ENCODE results near the gene ANKRD12.

GRCh38 chr18:9126337-9126736 is 10.2 kb upstream of the ANKRD12 start:
- TF ChIP-seq YY1 (IDR thresholded peaks at IDR 0.05): no peak
- TF ChIP-seq, protein P1, sequence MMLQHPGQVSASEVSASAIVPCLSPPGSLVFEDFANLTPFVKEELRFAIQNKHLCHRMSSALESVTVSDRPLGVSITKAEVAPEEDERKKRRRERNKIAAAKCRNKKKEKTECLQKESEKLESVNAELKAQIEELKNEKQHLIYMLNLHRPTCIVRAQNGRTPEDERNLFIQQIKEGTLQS (IDR thresholded peaks at IDR 0.05): no peak
- TF ChIP-seq, protein P2, sequence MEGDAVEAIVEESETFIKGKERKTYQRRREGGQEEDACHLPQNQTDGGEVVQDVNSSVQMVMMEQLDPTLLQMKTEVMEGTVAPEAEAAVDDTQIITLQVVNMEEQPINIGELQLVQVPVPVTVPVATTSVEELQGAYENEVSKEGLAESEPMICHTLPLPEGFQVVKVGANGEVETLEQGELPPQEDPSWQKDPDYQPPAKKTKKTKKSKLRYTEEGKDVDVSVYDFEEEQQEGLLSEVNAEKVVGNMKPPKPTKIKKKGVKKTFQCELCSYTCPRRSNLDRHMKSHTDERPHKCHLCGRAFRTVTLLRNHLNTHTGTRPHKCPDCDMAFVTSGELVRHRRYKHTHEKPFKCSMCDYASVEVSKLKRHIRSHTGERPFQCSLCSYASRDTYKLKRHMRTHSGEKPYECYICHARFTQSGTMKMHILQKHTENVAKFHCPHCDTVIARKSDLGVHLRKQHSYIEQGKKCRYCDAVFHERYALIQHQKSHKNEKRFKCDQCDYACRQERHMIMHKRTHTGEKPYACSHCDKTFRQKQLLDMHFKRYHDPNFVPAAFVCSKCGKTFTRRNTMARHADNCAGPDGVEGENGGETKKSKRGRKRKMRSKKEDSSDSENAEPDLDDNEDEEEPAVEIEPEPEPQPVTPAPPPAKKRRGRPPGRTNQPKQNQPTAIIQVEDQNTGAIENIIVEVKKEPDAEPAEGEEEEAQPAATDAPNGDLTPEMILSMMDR (IDR thresholded peaks at IDR 0.05; ENCODE audit: low read depth, low read length, missing input control): no peak

All from liver (tissue), 3 donors.